ENCODE data around the gene GPR84.

The GPR84 gene

DNA sequence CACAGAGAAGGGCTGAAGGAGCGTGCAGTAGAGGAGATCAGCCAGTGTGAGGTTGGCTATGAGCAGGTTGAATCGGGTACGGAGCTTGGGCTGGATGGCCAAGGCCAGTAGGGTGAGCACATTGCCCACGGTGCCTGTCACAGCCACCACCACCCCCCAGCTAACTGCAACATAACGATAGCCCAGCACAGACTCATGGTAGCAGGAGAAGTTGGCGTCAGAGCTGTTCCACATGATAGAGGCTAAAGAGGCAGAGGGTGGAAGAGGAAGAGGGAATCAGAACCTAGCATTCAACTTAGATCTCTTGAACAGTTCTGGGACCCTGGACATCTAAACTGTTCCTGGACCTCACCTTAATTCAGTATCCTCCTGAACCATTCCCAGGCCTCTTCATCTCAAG, 668 bp downstream of the GPR84 start:
- no peak for DNase-seq (ENCODE audit: extremely low read depth, insufficient read length)
- Histone ChIP-seq H3K4me3 (replicated peaks; ENCODE audit: low read depth, low read length) (peak overlapping the region; percentile 29; the same call in 1 of the 2 replicates), H3K27me3 (replicated peaks; ENCODE audit: control insufficient read depth, insufficient read depth, low read length) (no peaks in the 10 kb centered on the region), H3K36me3 (ENCODE audit: control insufficient read depth, insufficient read depth, low read length) (no peaks in the 10 kb centered on the region)
- TF ChIP-seq, protein P1, sequence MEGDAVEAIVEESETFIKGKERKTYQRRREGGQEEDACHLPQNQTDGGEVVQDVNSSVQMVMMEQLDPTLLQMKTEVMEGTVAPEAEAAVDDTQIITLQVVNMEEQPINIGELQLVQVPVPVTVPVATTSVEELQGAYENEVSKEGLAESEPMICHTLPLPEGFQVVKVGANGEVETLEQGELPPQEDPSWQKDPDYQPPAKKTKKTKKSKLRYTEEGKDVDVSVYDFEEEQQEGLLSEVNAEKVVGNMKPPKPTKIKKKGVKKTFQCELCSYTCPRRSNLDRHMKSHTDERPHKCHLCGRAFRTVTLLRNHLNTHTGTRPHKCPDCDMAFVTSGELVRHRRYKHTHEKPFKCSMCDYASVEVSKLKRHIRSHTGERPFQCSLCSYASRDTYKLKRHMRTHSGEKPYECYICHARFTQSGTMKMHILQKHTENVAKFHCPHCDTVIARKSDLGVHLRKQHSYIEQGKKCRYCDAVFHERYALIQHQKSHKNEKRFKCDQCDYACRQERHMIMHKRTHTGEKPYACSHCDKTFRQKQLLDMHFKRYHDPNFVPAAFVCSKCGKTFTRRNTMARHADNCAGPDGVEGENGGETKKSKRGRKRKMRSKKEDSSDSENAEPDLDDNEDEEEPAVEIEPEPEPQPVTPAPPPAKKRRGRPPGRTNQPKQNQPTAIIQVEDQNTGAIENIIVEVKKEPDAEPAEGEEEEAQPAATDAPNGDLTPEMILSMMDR (IDR thresholded peaks at IDR 0.05; ENCODE audit: insufficient read depth, low read length, poor library complexity, severe bottlenecking), result no peak

GRCh38 chr12:54363047-54363446, 1.2 kb downstream of the GPR84 start:
- TF ChIP-seq, protein P1 (IDR thresholded peaks at IDR 0.05; ENCODE audit: insufficient read depth, low read length, poor library complexity, severe bottlenecking), result no peak
- DNase-seq (ENCODE audit: extremely low read depth, insufficient read length), result no peak
- Histone ChIP-seq H3K27me3 (replicated peaks; ENCODE audit: control insufficient read depth, insufficient read depth, low read length) (no peaks in the 10 kb centered on the region), H3K36me3 (ENCODE audit: control insufficient read depth, insufficient read depth, low read length) (no peaks in the 10 kb centered on the region), H3K4me3 (replicated peaks; ENCODE audit: low read depth, low read length) (no peak overlapping the region)

- TF ChIP-seq, protein P1 (IDR thresholded peaks at IDR 0.05; ENCODE audit: insufficient read depth, low read length, poor library complexity, severe bottlenecking), result peak; percentile 93
- DNase-seq (ENCODE audit: extremely low read depth, insufficient read length), result no peak
- Histone ChIP-seq H3K4me3 (replicated peaks; ENCODE audit: low read depth, low read length) (no peak overlapping the region), H3K27me3 (replicated peaks; ENCODE audit: control insufficient read depth, insufficient read depth, low read length) (no peaks in the 10 kb centered on the region), H3K36me3 (ENCODE audit: control insufficient read depth, insufficient read depth, low read length) (no peaks in the 10 kb centered on the region)
These were observed 3.4 kb downstream of the GPR84 start for GRCh38 chr12:54360717-54361456.

GRCh38 chr12:54359762-54360351, 4.4 kb downstream of the GPR84 start:
- H3K27me3 ChIP-seq (replicated peaks; ENCODE audit: control insufficient read depth, insufficient read depth, low read length), result no peaks in the 10 kb centered on the region
- TF ChIP-seq, protein P1 (IDR thresholded peaks at IDR 0.05; ENCODE audit: insufficient read depth, low read length, poor library complexity, severe bottlenecking), result no peak
- DNase-seq (ENCODE audit: extremely low read depth, insufficient read length), result no peak
- H3K36me3 ChIP-seq (ENCODE audit: control insufficient read depth, insufficient read depth, low read length), result no peaks in the 10 kb centered on the region
- H3K4me3 ChIP-seq (replicated peaks; ENCODE audit: low read depth, low read length), result peak overlapping the region; percentile 50

DNA sequence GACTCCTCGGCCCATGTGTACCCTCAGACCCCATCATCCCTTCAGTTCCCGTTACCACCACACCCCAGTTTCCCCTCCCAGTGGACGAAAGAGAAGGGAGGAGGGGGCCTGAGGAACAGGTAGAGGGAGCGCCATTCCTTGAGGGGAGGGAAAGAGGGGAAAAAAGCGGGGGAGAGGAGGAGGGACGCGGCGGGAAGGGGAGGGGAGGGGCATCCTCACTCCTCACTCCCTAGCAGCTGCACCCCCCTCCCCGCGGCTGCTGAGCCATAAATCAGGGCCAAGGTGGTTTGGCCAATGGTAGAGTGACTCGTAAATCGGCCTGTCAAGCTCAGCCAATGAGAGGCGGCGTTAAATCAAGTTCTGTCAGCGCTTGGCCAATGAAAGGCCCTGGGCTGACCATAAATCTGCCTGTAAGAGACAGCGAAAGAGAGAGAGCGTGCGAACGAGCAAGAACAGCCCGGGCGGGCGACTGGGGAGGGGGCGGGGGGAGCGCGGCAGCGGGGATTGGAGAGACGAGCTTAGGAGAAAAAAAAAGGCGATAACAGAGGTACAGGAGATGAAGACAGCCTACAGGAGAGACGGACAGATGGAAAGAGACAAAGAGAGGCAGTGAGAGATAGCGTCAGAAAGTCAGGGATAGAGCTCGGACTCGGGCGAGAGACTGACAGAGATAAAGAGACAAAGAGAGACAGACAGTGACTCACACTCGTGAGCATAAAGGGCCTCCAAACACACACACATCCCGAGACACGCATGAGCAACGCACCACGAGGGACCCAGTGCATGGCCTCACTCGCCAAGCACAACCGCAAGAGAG, 5.1 kb downstream of the GPR84 start:
- DNase-seq (ENCODE audit: extremely low read depth, insufficient read length), result peak; percentile 90
- Histone ChIP-seq H3K36me3 (ENCODE audit: control insufficient read depth, insufficient read depth, low read length) (no peaks in the 10 kb centered on the region), H3K27me3 (replicated peaks; ENCODE audit: control insufficient read depth, insufficient read depth, low read length) (no peaks in the 10 kb centered on the region), H3K4me3 (replicated peaks; ENCODE audit: low read depth, low read length) (peak overlapping the region; percentile 80)
- TF ChIP-seq, protein P1 (IDR thresholded peaks at IDR 0.05; ENCODE audit: insufficient read depth, low read length, poor library complexity, severe bottlenecking), result no peak

Measured in GM06990 (cell line).